Retina (tissue), 1 donor: ENCODE results near the gene CAT.
"Not testable (repeated sequence)": the region's sequence is repeated elsewhere in the genome, so short reads cannot be mapped to it uniquely, and the experiment has no call there.

Experiments
- DNase-seq: peaks from one replicate; pipeline ENCODE4 v3.0.0-alpha.2; 2016

CAT gene

GRCh38 chr11:34438529-34439507, at the start of gene CAT:
Gene CAT, plus strand, starts transcription at chr11:34438934. Its CDS starts 80 bp downstream, at chr11:34439014.
- DNase-seq, result peak; percentile 97

- no peak for DNase-seq
These were observed 43.9 kb upstream of the CAT start for GRCh38 chr11:34394771-34395300.

- no peak for DNase-seq
These were observed 42.7 kb upstream of the CAT start for GRCh38 chr11:34395916-34396550.

- DNase-seq, result no peak
These were observed 41.6 kb upstream of the CAT start for GRCh38 chr11:34397120-34397519.

- DNase-seq, result no peak
These were observed 40.9 kb upstream of the CAT start for GRCh38 chr11:34397811-34398210.

- DNase-seq, result no peak
These were observed 35.3 kb upstream of the CAT start for GRCh38 chr11:34403431-34403830.

- DNase-seq, result no peak
These were observed 34.5 kb upstream of the CAT start for GRCh38 chr11:34404280-34404679.

- no peak for DNase-seq
These were observed 33.5 kb upstream of the CAT start for GRCh38 chr11:34405079-34405858.

- no peak for DNase-seq
These were observed 32.3 kb upstream of the CAT start for GRCh38 chr11:34406413-34406812.

GRCh38 chr11:34407121-34407813, 31.5 kb upstream of the CAT start:
- DNase-seq, result no peak

- DNase-seq, result no peak
These were observed 30.1 kb upstream of the CAT start for GRCh38 chr11:34408580-34409172.

GRCh38 chr11:34411111-34411510, 27.6 kb upstream of the CAT start:
- DNase-seq, result no peak

- DNase-seq, result no peak
These were observed 26.9 kb upstream of the CAT start for GRCh38 chr11:34411791-34412190.

- no peak for DNase-seq
These were observed 25.5 kb upstream of the CAT start for GRCh38 chr11:34413263-34413662.

- no peak for DNase-seq
These were observed 23.2 kb upstream of the CAT start for GRCh38 chr11:34415538-34415937.

GRCh38 chr11:34416088-34416487, 22.6 kb upstream of the CAT start:
- no peak for DNase-seq

GRCh38 chr11:34416766-34417165, 22.0 kb upstream of the CAT start:
- DNase-seq, result no peak

- no peak for DNase-seq
These were observed 21.5 kb upstream of the CAT start for GRCh38 chr11:34417202-34417601.

GRCh38 chr11:34419158-34419557, 19.6 kb upstream of the CAT start:
- no peak for DNase-seq

GRCh38 chr11:34423300-34423699, 15.4 kb upstream of the CAT start:
- DNase-seq, result peak; percentile 15

GRCh38 chr11:34424826-34425225, 13.9 kb upstream of the CAT start:
- not testable (repeated sequence) for DNase-seq

GRCh38 chr11:34425360-34425759, 13.4 kb upstream of the CAT start:
- no peak for DNase-seq
